Bronchial epithelial cell (primary cell): ENCODE data around the gene EIF4B. TPM values are rescaled to one million over a fixed set of nuclear protein-coding genes. Genes with fewer than 3 reads are reported as not detected.
"Not testable (repeated sequence)": the region's sequence is repeated elsewhere in the genome, so short reads cannot be mapped to it uniquely, and the experiment has no call there.

Experiments used
- DNase-seq: peaks from one replicate; pipeline ENCODE4 v3.0.0-alpha.2; 2010; ENCODE audit warnings: low read depth
- FAIRE-seq: peaks from 2 replicates; lab custom pipeline; 2011; peaks lifted over from hg19 to GRCh38; lab: Jason Lieb, UNC
- H3K27me3 ChIP-seq: 2 replicates; pipeline ENCODE4 v1.5.1; 2011; ENCODE audit warnings: low read length; ENCODE audit not compliant: control insufficient read depth, insufficient read depth
- H3K36me3 ChIP-seq: 2 replicates; pipeline ENCODE4 v1.5.1; 2011; ENCODE audit warnings: low read length; ENCODE audit not compliant: control insufficient read depth, insufficient read depth
- H3K4me3 ChIP-seq: 2 replicates; pipeline ENCODE4 v1.5.1; 2011; ENCODE audit warnings: mild to moderate bottlenecking, low read depth, low read length, control low read depth
- total RNA-seq: library from RNA; depleted of rRNA; stranded (reverse); fragments of >200 nt; gene quantifications from 2 replicates; pipeline ENCODE4 v1.2.1, GENCODE V29; 2014
- TF ChIP-seq, protein P1 (sequence below): IDR thresholded peaks from 2 replicates; pipeline ENCODE4 v1.5.1; 2011; ENCODE audit warnings: mild to moderate bottlenecking, moderate library complexity, low read length, control low read depth, inconsistent platforms; ENCODE audit not compliant: insufficient read depth, severe bottlenecking

EIF4B gene
- total RNA-seq, 1 donor from 2014 or later, result 2,183 TPM

DNA sequence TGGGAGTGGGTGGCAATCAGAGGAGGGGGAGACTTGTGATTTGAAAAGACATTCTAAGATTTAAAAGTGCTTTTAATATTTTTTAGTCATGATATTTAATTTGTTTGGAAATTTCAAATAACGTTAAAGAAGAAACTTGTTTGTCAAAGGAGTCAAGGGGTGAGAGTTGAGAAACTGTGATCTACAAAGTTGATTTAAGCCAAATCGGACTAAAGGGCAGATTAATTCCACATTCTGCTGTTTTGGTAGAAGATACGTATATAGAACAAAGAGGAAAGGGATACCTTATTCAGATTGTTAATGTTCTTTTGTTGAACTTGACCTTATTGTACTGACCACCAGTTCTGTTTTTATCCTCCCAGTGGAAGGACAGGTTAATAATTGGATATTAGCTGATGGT is 6.7 kb downstream of the EIF4B start:
- DNase-seq, result no peak
- TF ChIP-seq, protein P1, sequence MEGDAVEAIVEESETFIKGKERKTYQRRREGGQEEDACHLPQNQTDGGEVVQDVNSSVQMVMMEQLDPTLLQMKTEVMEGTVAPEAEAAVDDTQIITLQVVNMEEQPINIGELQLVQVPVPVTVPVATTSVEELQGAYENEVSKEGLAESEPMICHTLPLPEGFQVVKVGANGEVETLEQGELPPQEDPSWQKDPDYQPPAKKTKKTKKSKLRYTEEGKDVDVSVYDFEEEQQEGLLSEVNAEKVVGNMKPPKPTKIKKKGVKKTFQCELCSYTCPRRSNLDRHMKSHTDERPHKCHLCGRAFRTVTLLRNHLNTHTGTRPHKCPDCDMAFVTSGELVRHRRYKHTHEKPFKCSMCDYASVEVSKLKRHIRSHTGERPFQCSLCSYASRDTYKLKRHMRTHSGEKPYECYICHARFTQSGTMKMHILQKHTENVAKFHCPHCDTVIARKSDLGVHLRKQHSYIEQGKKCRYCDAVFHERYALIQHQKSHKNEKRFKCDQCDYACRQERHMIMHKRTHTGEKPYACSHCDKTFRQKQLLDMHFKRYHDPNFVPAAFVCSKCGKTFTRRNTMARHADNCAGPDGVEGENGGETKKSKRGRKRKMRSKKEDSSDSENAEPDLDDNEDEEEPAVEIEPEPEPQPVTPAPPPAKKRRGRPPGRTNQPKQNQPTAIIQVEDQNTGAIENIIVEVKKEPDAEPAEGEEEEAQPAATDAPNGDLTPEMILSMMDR, result no peak
- Histone ChIP-seq H3K36me3 (peaks cover 5% of the 10 kb centered on the region), H3K27me3 (no peaks in the 10 kb centered on the region), H3K4me3 (no peak overlapping the region)
- no peak for FAIRE-seq

DNA sequence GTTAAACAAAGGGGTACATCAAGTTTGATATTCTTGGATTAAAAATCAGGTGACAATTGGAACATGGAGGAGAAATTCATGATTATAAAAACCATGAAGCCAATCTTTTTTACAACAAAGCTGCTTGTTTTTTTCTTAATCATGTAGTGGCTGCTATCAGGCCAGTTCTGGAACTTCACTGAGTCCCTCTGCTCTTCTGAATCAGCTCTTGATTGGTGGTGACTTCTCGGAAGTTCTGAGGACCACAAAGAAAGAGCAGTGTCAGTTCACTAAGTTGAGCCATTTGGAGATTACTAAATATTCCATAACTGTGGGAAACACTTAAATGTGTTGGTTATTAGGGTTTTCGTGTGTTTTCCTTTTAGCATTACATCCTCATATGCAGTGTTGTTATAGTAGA is 8.5 kb downstream of the EIF4B start:
- peaks cover 11% of the 10 kb centered on the region for H3K36me3 ChIP-seq
- no peaks in the 10 kb centered on the region for H3K27me3 ChIP-seq
- DNase-seq, result no peak
- FAIRE-seq, result no peak
- H3K4me3 ChIP-seq, result no peak overlapping the region
- TF ChIP-seq, protein P1, result no peak

DNA sequence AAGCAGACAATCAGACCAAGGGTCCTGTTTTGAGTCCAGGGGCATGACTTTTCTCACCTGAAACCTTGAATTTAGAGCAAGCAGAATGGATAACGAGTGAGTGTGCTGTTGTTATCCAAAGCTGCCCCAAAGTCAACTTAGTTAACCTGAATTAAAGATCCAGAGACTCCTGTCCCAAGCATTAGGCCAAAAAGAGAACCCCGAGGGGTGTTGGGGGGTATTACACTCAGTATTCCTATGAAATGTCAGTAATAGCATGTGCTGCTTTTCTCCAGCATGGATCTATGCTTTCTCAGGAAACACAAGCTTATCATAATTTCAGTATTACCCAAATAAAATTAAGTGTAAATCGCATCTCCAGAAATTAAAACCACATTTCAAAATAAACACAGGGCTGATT is 19.0 kb downstream of the EIF4B start:
- H3K27me3 ChIP-seq, result no peaks in the 10 kb centered on the region
- H3K4me3 ChIP-seq, result no peak overlapping the region
- peaks cover 23% of the 10 kb centered on the region for H3K36me3 ChIP-seq
- DNase-seq, result no peak
- FAIRE-seq, result no peak
- TF ChIP-seq, protein P1, result no peak

DNA sequence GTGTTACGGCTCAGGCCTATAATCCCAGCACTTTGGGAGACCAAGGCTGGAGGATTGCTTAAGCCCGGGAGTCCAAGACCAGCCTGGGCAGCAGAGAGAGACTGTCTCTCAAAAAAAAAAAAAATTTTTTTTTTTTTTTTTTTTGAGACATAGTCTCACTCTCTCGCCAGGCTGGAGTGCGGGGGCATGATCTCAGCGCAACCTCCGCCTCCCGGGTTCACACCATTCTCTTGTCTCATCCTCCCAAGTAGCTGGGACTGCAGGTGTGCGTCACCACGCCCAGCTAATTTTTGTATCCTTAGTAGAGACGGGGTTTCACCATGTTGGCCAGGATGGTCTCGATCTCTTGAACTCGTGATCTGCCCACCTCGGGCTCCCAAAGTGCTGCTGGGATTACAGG is 20.8 kb downstream of the EIF4B start:
- FAIRE-seq, H3K4me3 ChIP-seq, DNase-seq, H3K27me3 ChIP-seq: not testable (repeated sequence)
- peaks cover 21% of the 10 kb centered on the region for H3K36me3 ChIP-seq

DNA sequence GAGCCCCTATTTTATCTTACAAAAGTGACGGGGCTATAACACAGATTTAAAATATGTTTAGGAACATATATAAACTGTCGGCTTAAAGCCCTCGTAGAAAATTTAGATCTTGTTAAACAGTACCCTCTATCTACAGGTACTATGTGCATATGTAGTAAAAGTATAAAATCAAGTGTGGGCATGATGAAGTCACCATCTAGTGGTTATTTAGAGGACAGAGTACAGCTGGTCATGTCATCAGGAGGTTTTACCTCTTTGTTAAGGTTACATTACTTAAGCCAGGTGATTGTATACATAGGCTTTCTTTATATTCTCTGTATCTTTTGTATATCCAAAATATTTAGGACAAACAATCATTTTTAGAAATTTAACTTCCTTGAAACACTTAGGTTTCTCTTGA is 25.4 kb downstream of the EIF4B start:
- Histone ChIP-seq H3K36me3 (peaks cover 18% of the 10 kb centered on the region), H3K4me3 (no peak overlapping the region), H3K27me3 (no peaks in the 10 kb centered on the region)
- FAIRE-seq, result no peak
- TF ChIP-seq, protein P1, result no peak
- DNase-seq, result no peak

DNA sequence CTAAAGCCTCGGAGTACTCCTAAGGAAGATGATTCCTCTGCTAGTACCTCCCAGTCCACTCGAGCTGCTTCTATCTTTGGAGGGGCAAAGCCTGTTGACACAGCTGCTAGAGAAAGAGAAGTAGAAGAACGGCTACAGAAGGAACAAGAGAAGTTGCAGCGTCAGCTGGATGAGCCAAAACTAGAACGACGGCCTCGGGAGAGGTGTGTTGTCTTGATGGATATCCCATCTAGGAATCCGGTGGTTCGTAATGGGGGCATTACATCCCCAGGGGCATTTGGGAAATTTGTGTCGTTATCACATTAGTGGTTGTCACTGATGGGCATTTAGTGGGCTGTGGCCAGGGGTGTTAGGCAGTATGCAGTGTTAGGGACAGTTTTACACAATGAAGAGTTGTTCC is 27.6 kb downstream of the EIF4B start:
- H3K27me3 ChIP-seq, FAIRE-seq, DNase-seq, H3K4me3 ChIP-seq: not testable (repeated sequence)
- H3K36me3 ChIP-seq, result peaks cover 15% of the 10 kb centered on the region

DNA sequence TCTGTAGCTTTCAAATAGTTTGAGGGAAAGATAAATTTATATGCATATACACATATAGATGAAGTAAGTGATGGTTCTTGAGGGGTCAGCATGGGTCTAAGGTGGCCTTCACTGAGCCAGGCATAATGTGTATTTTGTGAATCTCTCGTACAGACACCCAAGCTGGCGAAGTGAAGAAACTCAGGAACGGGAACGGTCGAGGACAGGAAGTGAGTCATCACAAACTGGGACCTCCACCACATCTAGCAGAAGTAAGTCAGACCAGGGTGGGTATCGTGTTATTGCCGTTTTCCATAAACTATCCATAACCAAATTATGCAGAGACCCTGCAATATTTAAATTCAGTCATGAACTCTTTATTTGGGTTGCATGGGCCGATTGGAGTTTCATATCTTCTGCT is 28.2 kb downstream of the EIF4B start:
- H3K4me3 ChIP-seq, result no peak overlapping the region
- H3K36me3 ChIP-seq, result peaks cover 19% of the 10 kb centered on the region
- TF ChIP-seq, protein P1, result no peak
- H3K27me3 ChIP-seq, result no peaks in the 10 kb centered on the region
- FAIRE-seq (no peak), DNase-seq (no peak)
